Heart right ventricle (tissue), 16 donors: ENCODE results near the gene C4BPB. TPM values are rescaled to one million over a fixed set of nuclear protein-coding genes. Genes with fewer than 3 reads are reported as not detected.

ENCODE experiments used
- ATAC-seq, 8 donors: fragments of 200-7000 bp; cut with Tn5 transposase; one replicate each; pipeline ENCODE4 v1.9.1; 2020; ENCODE audit warnings: mild to moderate bottlenecking in 8 of 8, moderate library complexity in 8 of 8, moderate number of reproducible peaks in 1 of 8
- DNase-seq, 2 donors: peaks; one replicate each; pipeline ENCODE4 v3.0.0-alpha.2; 2020
- H3K27ac ChIP-seq, 10 donors: fragments of 200-600 bp; sonication (generic) in 2 of 10; one replicate each; pipeline versions ENCODE4 v1.5.0 to v1.8.0; 2020 to 2022; ENCODE audit warnings: mild to moderate bottlenecking in 3 of 10
- H3K27me3 ChIP-seq, 7 donors: fragments of 200-600 bp; one replicate each; pipeline ENCODE4 v1.8.0; 2021 to 2022; ENCODE audit warnings: mild to moderate bottlenecking in 2 of 7
- H3K36me3 ChIP-seq, 9 donors: fragments of 200-600 bp; sonication (generic) in 1 of 9; one replicate each; pipeline versions ENCODE4 v1.5.0 to v1.8.0; 2020 to 2022; ENCODE audit warnings: mild to moderate bottlenecking in 2 of 9
- H3K4me1 ChIP-seq, 9 donors: fragments of 200-600 bp; sonication (generic) in 1 of 9; one replicate each; pipeline versions ENCODE4 v1.5.0 to v1.8.0; 2020 to 2022; ENCODE audit warnings: mild to moderate bottlenecking in 4 of 9
- H3K4me3 ChIP-seq, 10 donors: fragments of 200-600 bp; sonication (generic) in 2 of 10; one replicate each; pipeline versions ENCODE4 v1.5.0 to v1.8.0; 2020 to 2022; ENCODE audit warnings: mild to moderate bottlenecking in 7 of 10, moderate library complexity in 2 of 10
- H3K9me3 ChIP-seq, 11 donors: fragments of 200-600 bp in 10 of 11; sonication (generic) in 2 of 11; one replicate each; pipeline versions ENCODE4 v1.5.0 to v1.8.0; 2013 to 2022; ENCODE audit warnings: mild to moderate bottlenecking in 2 of 11, control low read depth in 1 of 11, moderate library complexity in 1 of 11
- WGBS, 2 donors: extraction: QIAGEN DNeasy Blood & Tissue Kit; methylation state at CpG; one replicate each; pipeline ENCODE4 v1.1.7; 2013; ENCODE audit warnings: inconsistent platforms in 1 of 2; 5-methylcytosine and 5-hydroxymethylcytosine counted together
- intact Hi-C, 10 donors: fragments of 100-400 bp; cut with DNase I; formaldehyde crosslinking; loops; one replicate each; pipeline versions ENCODE4 v1.11.1 to v1.14.2; 2022
- polyA plus RNA-seq, 2 donors: library from polyadenylated mRNA; stranded (reverse); fragments of 200-250 nt; gene quantifications; one replicate each; pipeline ENCODE4 v1.2.3, GENCODE V29; 2013
- total RNA-seq, 10 donors: library from RNA; stranded (reverse); fragmentation: NEBNext Ultra II Directional in 3 of 10; extraction: Animal tissue kit (Norgen Biotek cat#: 25700) in 3 of 10; gene quantifications; one replicate each; pipeline versions ENCODE4 v1.2.1 to v1.2.4, GENCODE V29; 2021 to 2023
- TF ChIP-seq, protein P1 (sequence below), 9 donors: fragments of 200-600 bp; sonication (generic) in 2 of 9; IDR thresholded peaks; one replicate each; pipeline versions ENCODE4 v1.5.0 to v1.8.0; 2021 to 2022; ENCODE audit warnings: antibody characterized with exemption in 9 of 9, mild to moderate bottlenecking in 5 of 9, moderate library complexity in 1 of 9
- donor health status: Arrhythmogenic right ventricular cardiomyopathy.
- donor health status: ischemic (EF 13 %, LVEDD 7.1; RV severe dilation, severe dysfunction).
- donor health status: healthy with polysubstance abuse.
- donor health status: DM: no; HTN: yes; CAD: no.
- donor health status: DM: no; HTN: no; CAD: no.
- donor health status: ischemic (EF 25% LVEDD 6.9; RV normal size, moderate dysfunction).
- donor health status: ischemic (EF 25% LVEDD 5.7; RV mildly dilated, moderate dysfunction).
- donor health status: healthy.
- donor health status: DM: yes; HTN: yes; CAD: no.
- donor health status: Ischemic cardiomyopathy.
- donor health status: ischemic (EF 35%, LVEDD 5.7; RV mildly dilated, moderate dysfunction).
- donor health status: nonischemic (EF 11% LVEDD 7.7; RV severe dilation, severe dysfunction).
- donor health status: DM: yes; HTN: yes; CAD: no.
- donor health status: PGD.
- donor health status: ischemic (EF 29% LVEDD 5.4; RV normal size, mild dysfunction).
- donor health status: nonischemic (EF 23%, LVEDD 6.1; RV moderate dilation, normal function).

C4BPB gene
- total and polyA plus RNA-seq, 12 donors, result 0.06 to 1.7 (median 0.53) TPM; not detected in 8

DNA sequence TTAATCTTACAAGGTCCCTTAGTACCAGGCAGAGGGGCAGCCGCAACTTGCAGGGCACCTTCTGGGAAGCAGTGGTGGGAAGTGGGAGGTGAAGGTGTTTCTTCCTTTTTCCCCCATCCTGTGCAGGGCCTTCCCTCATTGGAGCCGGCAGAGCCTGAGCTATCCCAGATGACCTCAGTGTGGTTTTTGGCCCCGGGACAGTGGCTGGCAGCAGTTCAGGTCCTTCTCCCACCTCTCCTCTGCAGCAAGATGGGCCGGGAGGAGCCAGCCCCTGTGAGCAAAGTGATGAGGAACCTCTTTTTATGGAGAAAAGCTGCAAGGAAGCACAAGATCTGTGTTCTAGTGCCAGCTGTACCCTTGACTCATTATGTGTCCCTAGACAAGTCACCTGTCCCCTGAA, 28.8 kb upstream of the C4BPB start:
- intact Hi-C loops, result no loop called here
- no peak for DNase-seq
- peak overlapping the region in 8 of 10 donors; percentile 11 to 93 (median 54) for H3K27ac ChIP-seq
- no peak overlapping the region for H3K4me3 ChIP-seq
- ATAC-seq, result no peak
- H3K4me1 ChIP-seq, result peaks cover 5 to 73% (median 30%) of the 10 kb centered on the region in 9 donors
- peaks cover 0 to 59% (median 13%) of the 10 kb centered on the region in 9 donors for H3K36me3 ChIP-seq
- 34 to 44% methylated on average over 4 of the region's 4 CpGs for WGBS, 2 donors
- H3K27me3 ChIP-seq, result no peaks in the 10 kb centered on the region
- TF ChIP-seq, protein P1, sequence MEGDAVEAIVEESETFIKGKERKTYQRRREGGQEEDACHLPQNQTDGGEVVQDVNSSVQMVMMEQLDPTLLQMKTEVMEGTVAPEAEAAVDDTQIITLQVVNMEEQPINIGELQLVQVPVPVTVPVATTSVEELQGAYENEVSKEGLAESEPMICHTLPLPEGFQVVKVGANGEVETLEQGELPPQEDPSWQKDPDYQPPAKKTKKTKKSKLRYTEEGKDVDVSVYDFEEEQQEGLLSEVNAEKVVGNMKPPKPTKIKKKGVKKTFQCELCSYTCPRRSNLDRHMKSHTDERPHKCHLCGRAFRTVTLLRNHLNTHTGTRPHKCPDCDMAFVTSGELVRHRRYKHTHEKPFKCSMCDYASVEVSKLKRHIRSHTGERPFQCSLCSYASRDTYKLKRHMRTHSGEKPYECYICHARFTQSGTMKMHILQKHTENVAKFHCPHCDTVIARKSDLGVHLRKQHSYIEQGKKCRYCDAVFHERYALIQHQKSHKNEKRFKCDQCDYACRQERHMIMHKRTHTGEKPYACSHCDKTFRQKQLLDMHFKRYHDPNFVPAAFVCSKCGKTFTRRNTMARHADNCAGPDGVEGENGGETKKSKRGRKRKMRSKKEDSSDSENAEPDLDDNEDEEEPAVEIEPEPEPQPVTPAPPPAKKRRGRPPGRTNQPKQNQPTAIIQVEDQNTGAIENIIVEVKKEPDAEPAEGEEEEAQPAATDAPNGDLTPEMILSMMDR (IDR thresholded peaks at IDR 0.05), result no peak
- no peaks in the 10 kb centered on the region for H3K9me3 ChIP-seq

DNA sequence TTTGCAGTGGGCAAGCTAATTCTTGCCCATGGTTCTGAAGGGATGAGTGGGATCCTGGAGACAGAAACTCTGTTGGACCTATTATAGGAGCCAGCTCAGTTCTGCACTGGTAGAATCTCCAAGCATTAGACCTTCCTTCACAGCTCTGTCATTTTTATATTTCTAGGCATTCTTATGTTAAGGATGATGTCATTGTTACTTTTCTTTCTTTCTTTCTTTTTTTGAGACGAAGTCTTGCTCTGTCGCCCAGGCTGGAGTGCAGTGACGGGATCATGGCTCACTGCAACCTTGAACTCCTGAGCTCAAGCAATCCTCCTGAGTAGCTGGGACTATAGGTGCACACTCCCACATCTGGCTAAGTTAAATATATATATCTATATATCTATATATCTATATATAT, 28.1 kb upstream of the C4BPB start:
- intact Hi-C loops, result no loop called here
- WGBS, 2 donors, result 78 to 83% methylated on average over 3 of the region's 3 CpGs
- ATAC-seq (no peak), DNase-seq (no peak)
- peak overlapping the region in 4 of 10 donors; percentile 17 to 93 (median 78) for H3K27ac ChIP-seq
- H3K4me3 ChIP-seq, result no peak overlapping the region
- TF ChIP-seq, protein P1 (IDR thresholded peaks at IDR 0.05), result no peak
- peaks cover 5 to 73% (median 29%) of the 10 kb centered on the region in 9 donors for H3K4me1 ChIP-seq
- H3K27me3 ChIP-seq, result no peaks in the 10 kb centered on the region
- H3K9me3 ChIP-seq, result no peaks in the 10 kb centered on the region
- H3K36me3 ChIP-seq, result peaks cover 0 to 66% (median 13%) of the 10 kb centered on the region in 9 donors

DNA sequence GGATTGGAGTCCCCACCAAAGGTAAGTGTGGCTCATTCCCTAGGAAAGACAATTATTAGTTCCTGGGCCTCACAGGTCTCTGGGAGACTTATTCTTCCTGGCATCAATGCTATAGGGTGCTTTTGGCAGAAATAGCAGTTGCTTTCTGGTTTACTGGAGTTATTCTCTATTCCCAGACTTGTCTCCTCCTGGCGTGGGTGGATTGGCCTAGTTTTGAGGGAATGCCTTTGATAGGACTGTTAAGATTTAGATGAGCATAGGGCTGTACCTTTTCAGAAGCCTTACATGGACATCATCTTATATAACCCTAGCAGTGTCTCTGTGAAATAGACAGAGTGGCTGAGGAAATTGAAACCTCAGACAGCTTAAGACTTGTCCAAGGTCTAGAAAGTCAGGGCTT, 26.6 kb upstream of the C4BPB start:
- peaks cover 5 to 72% (median 22%) of the 10 kb centered on the region in 9 donors for H3K4me1 ChIP-seq
- WGBS, 2 donors, result 91 to 92% methylated on average over 1 of the region's 1 CpG
- intact Hi-C loops, result no loop called here
- peak overlapping the region in 1 of 10 donors; percentile 80 for H3K27ac ChIP-seq
- no peak for DNase-seq
- TF ChIP-seq, protein P1 (IDR thresholded peaks at IDR 0.05), result no peak
- no peak for ATAC-seq
- H3K27me3 ChIP-seq, result no peaks in the 10 kb centered on the region
- H3K4me3 ChIP-seq, result no peak overlapping the region
- H3K9me3 ChIP-seq, result no peaks in the 10 kb centered on the region
- peaks cover 0 to 78% (median 13%) of the 10 kb centered on the region in 9 donors for H3K36me3 ChIP-seq

DNA sequence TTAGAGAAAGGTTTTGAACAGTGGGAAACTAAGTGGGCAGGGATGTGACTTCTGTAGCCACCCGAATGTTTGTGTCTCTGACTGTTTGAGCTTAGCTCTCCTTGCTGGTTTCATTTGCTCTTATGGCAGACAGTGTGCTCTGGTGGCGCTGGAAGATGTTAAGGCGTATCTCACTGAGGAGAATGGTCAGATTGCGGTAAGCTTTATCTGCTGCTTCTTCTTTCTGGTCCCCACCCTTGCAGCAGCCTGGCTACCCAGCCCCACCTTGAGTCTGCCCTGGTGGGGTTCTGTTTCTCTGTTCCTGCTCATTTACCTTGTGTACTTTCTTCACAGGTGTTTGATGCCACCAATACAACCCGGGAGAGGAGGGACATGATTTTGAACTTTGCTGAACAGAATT, 25.6 kb upstream of the C4BPB start:
- H3K4me1 ChIP-seq, result peaks cover 4 to 70% (median 17%) of the 10 kb centered on the region in 9 donors
- no peaks in the 10 kb centered on the region for H3K27me3 ChIP-seq
- no peaks in the 10 kb centered on the region for H3K9me3 ChIP-seq
- peak overlapping the region in 2 of 10 donors; percentile 22 to 80 for H3K27ac ChIP-seq
- H3K4me3 ChIP-seq, result no peak overlapping the region
- H3K36me3 ChIP-seq, result peaks cover 0 to 82% (median 19%) of the 10 kb centered on the region in 9 donors
- intact Hi-C loops, result no loop called here
- ATAC-seq (no peak), DNase-seq (no peak)
- WGBS, 2 donors, result 95 to 97% methylated on average over 5 of the region's 5 CpGs
- TF ChIP-seq, protein P1 (IDR thresholded peaks at IDR 0.05), result no peak
